Parathyroid adenoma (tissue), 2 donors: ENCODE results near the gene BORCS8.
"Not testable (repeated sequence)": the region's sequence is repeated elsewhere in the genome, so short reads cannot be mapped to it uniquely, and the experiment has no call there.

Experiments
- H2AFZ ChIP-seq: fragments of 300-600 bp; sonication (generic); one replicate; pipeline ENCODE4 v1.7.0; 2017; ENCODE audit warnings: antibody characterized with exemption, mild to moderate bottlenecking
- H3K27ac ChIP-seq: fragments of 300-600 bp; sonication (generic); one replicate; pipeline ENCODE4 v1.7.0; 2017
- H3K27me3 ChIP-seq: fragments of 300-600 bp; sonication (generic); one replicate; pipeline ENCODE4 v1.7.0; 2017; ENCODE audit warnings: low read length; ENCODE audit not compliant: control insufficient read depth, insufficient read depth
- H3K36me3 ChIP-seq: fragments of 300-600 bp; sonication (generic); one replicate; pipeline ENCODE4 v1.7.0; 2017; ENCODE audit warnings: low read length; ENCODE audit not compliant: control insufficient read depth, insufficient read depth
- H3K4me1 ChIP-seq: fragments of 300-600 bp; sonication (generic); one replicate; pipeline ENCODE4 v1.7.0; 2017; ENCODE audit warnings: control low read depth
- H3K4me2 ChIP-seq: fragments of 300-600 bp; sonication (generic); one replicate; pipeline ENCODE4 v1.7.0; 2017; ENCODE audit warnings: low read length
- H3K4me3 ChIP-seq: fragments of 300-600 bp; sonication (generic); one replicate; pipeline ENCODE4 v1.7.0; 2017; ENCODE audit warnings: low read depth, low read length
- H3K79me2 ChIP-seq: fragments of 300-600 bp; sonication (generic); one replicate; pipeline ENCODE4 v1.7.0; 2017; ENCODE audit warnings: control low read depth
- H3K9ac ChIP-seq: fragments of 300-600 bp; sonication (generic); one replicate; pipeline ENCODE4 v1.7.0; 2017; ENCODE audit warnings: mild to moderate bottlenecking
- H3K9me3 ChIP-seq: fragments of 300-600 bp; sonication (generic); one replicate; pipeline ENCODE4 v1.7.0; 2017; ENCODE audit warnings: low read length; ENCODE audit not compliant: control insufficient read depth
- CTCF ChIP-seq: fragments of 300-600 bp; sonication (generic); IDR thresholded peaks from one replicate; pipeline ENCODE4 v1.7.0; 2017; ENCODE audit warnings: antibody characterized with exemption, mild to moderate bottlenecking
- donor health status: primary hyperparathyroidism.

BORCS8 gene

GRCh38 chr19:19154768-19155494 is 37.0 kb downstream of the BORCS8 start:
- Histone ChIP-seq H3K9me3 (no peaks in the 10 kb centered on the region), H3K4me2 (no peak overlapping the region), H3K27ac (no peak overlapping the region), H3K4me3 (no peak overlapping the region), H3K79me2 (no peaks in the 10 kb centered on the region), H3K36me3 (no peaks in the 10 kb centered on the region), H3K27me3 (no peaks in the 10 kb centered on the region), H3K9ac (no peak overlapping the region), H3K4me1 (no peaks in the 10 kb centered on the region), H2AFZ (no peak overlapping the region)
- TF ChIP-seq CTCF = no peak

GRCh38 chr19:19152668-19153384 is 39.1 kb downstream of the BORCS8 start:
- Histone ChIP-seq H2AFZ (no peak overlapping the region), H3K9me3 (no peaks in the 10 kb centered on the region), H3K27me3 (no peaks in the 10 kb centered on the region), H3K4me1 (no peaks in the 10 kb centered on the region), H3K4me3 (no peak overlapping the region), H3K9ac (no peak overlapping the region), H3K4me2 (no peak overlapping the region), H3K36me3 (no peaks in the 10 kb centered on the region), H3K27ac (no peak overlapping the region), H3K79me2 (no peaks in the 10 kb centered on the region)
- no peak for TF ChIP-seq CTCF

- H2AFZ ChIP-seq = no peak overlapping the region
- H3K4me1 ChIP-seq = no peaks in the 10 kb centered on the region
- H3K36me3 ChIP-seq = no peaks in the 10 kb centered on the region
- H3K4me3 ChIP-seq = no peak overlapping the region
- H3K9ac ChIP-seq = no peak overlapping the region
- no peaks in the 10 kb centered on the region for H3K27me3 ChIP-seq
- H3K79me2 ChIP-seq = no peaks in the 10 kb centered on the region
- no peak overlapping the region for H3K4me2 ChIP-seq
- no peak overlapping the region for H3K27ac ChIP-seq
- no peaks in the 10 kb centered on the region for H3K9me3 ChIP-seq
- no peak for TF ChIP-seq CTCF
These were observed 40.5 kb downstream of the BORCS8 start for GRCh38 chr19:19151418-19151817.

GRCh38 chr19:19149435-19149834 is 42.5 kb downstream of the BORCS8 start:
- Histone ChIP-seq H3K9me3 (no peaks in the 10 kb centered on the region), H3K27ac (no peak overlapping the region), H3K27me3 (no peaks in the 10 kb centered on the region), H3K4me1 (no peaks in the 10 kb centered on the region), H3K36me3 (no peaks in the 10 kb centered on the region), H3K4me3 (no peak overlapping the region), H3K4me2 (no peak overlapping the region), H3K9ac (no peak overlapping the region), H2AFZ (no peak overlapping the region), H3K79me2 (no peaks in the 10 kb centered on the region)
- TF ChIP-seq CTCF = no peak

GRCh38 chr19:19148504-19148903 is 43.4 kb downstream of the BORCS8 start:
- not testable (repeated sequence) for H3K4me3 ChIP-seq, H3K27me3 ChIP-seq, H3K9ac ChIP-seq, H3K79me2 ChIP-seq, H3K4me2 ChIP-seq, H3K27ac ChIP-seq, H3K9me3 ChIP-seq, H3K36me3 ChIP-seq, H2AFZ ChIP-seq, H3K4me1 ChIP-seq
